HG03457 (cell line): ENCODE results near the gene CARNS1.

ENCODE experiments used
- ATAC-seq: cut with Tn5 transposase; IDR thresholded peaks from one replicate; pipeline ENCODE4 v1.9.1; 2021; ENCODE audit warnings: moderate number of reproducible peaks; ENCODE audit not compliant: unreplicated experiment

CARNS1 gene

GRCh38 chr11:67415501-67416304, at the start of gene CARNS1:
Gene CARNS1 (plus strand): TSS chr11:67415678. CDS start chr11:67416200, 522 bp downstream.
- no peak for ATAC-seq

- no peak for ATAC-seq
Observed at GRCh38 chr11:67365736-67366444, 49.6 kb upstream of the CARNS1 start.

- no peak for ATAC-seq
Observed at GRCh38 chr11:67366546-67366945, 48.9 kb upstream of the CARNS1 start.

- ATAC-seq: no peak
Observed at GRCh38 chr11:67366961-67367760, 48.3 kb upstream of the CARNS1 start.

- ATAC-seq: no peak
Observed at GRCh38 chr11:67367761-67368227, 47.7 kb upstream of the CARNS1 start.

- no peak for ATAC-seq
Observed at GRCh38 chr11:67368621-67369020, 46.9 kb upstream of the CARNS1 start.

- no peak for ATAC-seq
Observed at GRCh38 chr11:67369275-67369674, 46.2 kb upstream of the CARNS1 start.

- no peak for ATAC-seq
Observed at GRCh38 chr11:67369801-67370284, 45.6 kb upstream of the CARNS1 start.

- no peak for ATAC-seq
Observed at GRCh38 chr11:67370351-67371076, 45.0 kb upstream of the CARNS1 start.

- ATAC-seq: no peak
Observed at GRCh38 chr11:67371189-67371910, 44.1 kb upstream of the CARNS1 start.

GRCh38 chr11:67371911-67372320, 43.6 kb upstream of the CARNS1 start:
- ATAC-seq: no peak

- ATAC-seq: no peak
Observed at GRCh38 chr11:67372321-67372992, 43.0 kb upstream of the CARNS1 start.

- no peak for ATAC-seq
Observed at GRCh38 chr11:67372993-67373647, 42.4 kb upstream of the CARNS1 start, which contains the start of gene CLCF1. Gene CLCF1 (minus strand): TSS chr11:67373598. CDS start chr11:67373539, 59 bp downstream.

GRCh38 chr11:67373648-67374570, 41.6 kb upstream of the CARNS1 start:
- no peak for ATAC-seq

GRCh38 chr11:67374571-67375281, 40.8 kb upstream of the CARNS1 start:
- no peak for ATAC-seq

GRCh38 chr11:67375320-67376055, 40.0 kb upstream of the CARNS1 start:
- no peak for ATAC-seq
